Panc1 (cell line): ENCODE measurements around the gene DNPEP.

Experiments
- CTCF ChIP-seq: fragments of 450-650 bp; IDR thresholded peaks from 2 replicates; pipeline ENCODE4 v1.5.1; 2017; ENCODE audit warnings: mild to moderate bottlenecking
- POLR2AphosphoS5 ChIP-seq: IDR thresholded peaks from 2 replicates; pipeline ENCODE4 v1.6.1; 2012; ENCODE audit warnings: mild to moderate bottlenecking, low read depth, low read length, moderate library complexity
- REST ChIP-seq, 2 experiments: IDR thresholded peaks; 2 replicates each; pipeline ENCODE4 v1.6.1; 2011 to 2012; ENCODE audit warnings: low read depth in 2 of 2, control low read depth in 1 of 2, low read length in 1 of 2, mild to moderate bottlenecking in 1 of 2, moderate library complexity in 1 of 2; ENCODE audit not compliant: insufficient read depth in 1 of 2
- SIN3A ChIP-seq: IDR thresholded peaks from 2 replicates; pipeline ENCODE4 v1.6.1; 2012; ENCODE audit warnings: low read depth, mild to moderate bottlenecking, low read length, moderate library complexity, borderline replicate concordance; ENCODE audit not compliant: insufficient read depth
- TCF7L2 ChIP-seq: IDR thresholded peaks from 2 replicates; pipeline ENCODE4 v1.6.1; 2011; ENCODE audit warnings: mild to moderate bottlenecking, low read depth, low read length, inconsistent platforms

- TF ChIP-seq CTCF = no peak
- no peak for TF ChIP-seq POLR2AphosphoS5
- no peak for TF ChIP-seq SIN3A
- no peak for TF ChIP-seq REST (IDR thresholded peaks at IDR 0.05; ENCODE audit: insufficient read depth in 1 of 2, low read depth in 2 of 2, low read length in 1 of 2)
- TF ChIP-seq TCF7L2 = no peak
Measured at GRCh38 chr2:219354582-219354981, 33.1 kb downstream of the DNPEP start.
